CD4-positive, alpha-beta T cell treated with Interleukin-17A for 1 hour (primary cell): ENCODE results near the gene PRSS53.

Experiments used
- DNase-seq: peaks from one replicate; pipeline ENCODE4 v3.0.0-alpha.2; 2020

PRSS53 gene

GRCh38 chr16:31077024-31077423, 11.7 kb downstream of the PRSS53 start:
- DNase-seq: no peak

DNA sequence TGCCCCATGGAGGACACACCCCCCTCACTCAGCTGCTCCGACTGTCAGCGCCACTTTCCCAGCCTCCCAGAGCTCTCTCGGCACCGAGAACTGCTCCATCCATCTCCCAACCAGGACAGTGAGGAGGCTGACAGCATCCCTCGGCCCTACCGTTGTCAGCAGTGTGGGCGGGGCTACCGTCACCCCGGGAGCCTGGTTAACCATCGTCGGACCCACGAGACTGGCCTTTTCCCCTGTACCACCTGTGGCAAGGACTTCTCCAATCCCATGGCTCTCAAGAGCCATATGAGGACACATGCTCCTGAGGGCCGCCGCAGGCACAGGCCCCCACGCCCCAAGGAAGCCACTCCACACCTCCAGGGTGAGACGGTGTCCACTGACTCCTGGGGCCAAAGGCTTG, 12.4 kb downstream of the PRSS53 start:
- DNase-seq: no peak

DNA sequence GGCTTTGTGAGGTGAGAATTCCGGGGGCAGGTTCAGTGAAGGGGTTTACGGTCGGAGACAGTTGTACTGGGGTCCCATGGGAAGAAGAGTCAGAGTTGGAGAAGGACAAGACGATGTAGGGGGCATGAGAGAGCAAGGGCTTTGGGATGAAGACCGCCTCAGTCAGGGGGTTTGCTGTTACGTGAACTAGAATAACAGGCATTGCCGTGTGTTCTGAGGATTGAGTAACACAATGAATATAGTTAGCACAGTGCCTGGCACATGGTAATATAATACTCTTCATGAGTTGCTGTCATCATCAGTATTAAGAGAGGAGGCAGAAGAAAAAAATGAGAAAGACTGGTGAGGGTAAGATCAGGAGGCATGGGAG, 13.9 kb downstream of the PRSS53 start:
- no peak for DNase-seq

- DNase-seq: peak; percentile 99
These were observed 14.6 kb downstream of the PRSS53 start, which contains the start of the genes ZNF646 and ZNF668 for GRCh38 chr16:31073970-31074813. Gene ZNF646 (plus strand): TSS chr16:31074422. CDS start chr16:31076325, 1,903 bp downstream. Gene ZNF668 (minus strand): TSS chr16:31074240. CDS start chr16:31064459, 9,781 bp downstream.

GRCh38 chr16:31073142-31073969, 15.4 kb downstream of the PRSS53 start:
- peak; percentile 87 for DNase-seq

GRCh38 chr16:31072540-31073141, 16.1 kb downstream of the PRSS53 start:
- peak; percentile 42 for DNase-seq

- no peak for DNase-seq
These were observed 16.9 kb downstream of the PRSS53 start for GRCh38 chr16:31071861-31072260.

DNA sequence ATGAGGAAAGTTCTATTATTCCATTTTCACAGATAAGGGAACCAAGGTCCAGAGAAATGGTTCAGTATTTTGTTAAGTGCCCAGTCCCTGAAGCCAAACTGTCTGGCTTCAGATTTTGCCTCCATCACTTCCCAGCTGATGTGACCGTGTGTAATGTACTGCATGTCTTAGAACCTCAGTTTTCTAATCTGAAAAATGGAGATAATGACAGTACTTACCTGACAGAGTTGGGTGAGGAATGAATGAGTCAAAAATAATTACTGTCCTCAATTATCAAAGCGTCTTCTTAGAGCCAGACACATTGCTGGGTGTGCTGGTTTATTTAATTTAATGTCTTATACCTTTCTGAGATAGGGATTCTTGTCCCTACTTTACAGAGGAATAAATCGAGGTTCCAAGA, 21.4 kb downstream of the PRSS53 start:
- no peak for DNase-seq

GRCh38 chr16:31064882-31065461, 23.8 kb downstream of the PRSS53 start:
- DNase-seq: no peak

DNA sequence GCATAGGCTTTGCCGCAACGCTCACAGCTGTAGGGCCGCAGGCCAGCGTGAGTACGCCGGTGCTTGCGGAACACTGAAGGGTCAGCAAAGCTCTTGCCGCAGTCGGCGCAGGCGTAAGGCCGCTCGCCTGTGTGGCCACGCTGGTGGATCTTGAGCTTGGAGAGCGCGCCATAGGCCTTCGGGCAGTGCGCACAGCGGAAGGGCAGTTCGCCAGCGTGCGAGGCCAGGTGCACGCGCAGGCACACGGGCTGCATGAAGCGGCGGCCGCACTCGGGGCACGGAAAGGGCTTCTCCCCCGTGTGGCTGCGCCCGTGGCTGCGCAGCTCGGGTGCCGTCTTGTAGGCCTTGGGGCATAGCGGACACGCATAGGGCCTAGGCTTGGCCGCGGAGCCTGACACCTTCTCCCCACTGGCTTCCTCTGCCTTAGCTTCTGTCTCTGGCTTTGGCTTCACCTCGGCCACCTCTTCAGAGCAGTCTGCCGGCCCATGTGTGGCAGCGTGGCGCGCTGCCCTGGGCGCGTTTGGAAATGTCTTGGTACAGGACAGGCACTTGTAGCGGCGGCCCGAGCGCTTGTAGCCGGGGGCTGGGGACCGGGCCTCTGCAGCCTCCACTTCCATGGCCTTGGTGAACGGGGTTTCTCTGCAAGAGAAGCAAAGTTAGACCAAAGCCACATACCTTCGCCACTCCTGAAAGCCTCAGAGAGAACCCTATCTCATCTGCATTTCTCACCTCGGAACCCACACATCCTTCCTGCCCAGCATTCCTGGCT, 24.7 kb downstream of the PRSS53 start:
- DNase-seq: peak; percentile 43

DNA sequence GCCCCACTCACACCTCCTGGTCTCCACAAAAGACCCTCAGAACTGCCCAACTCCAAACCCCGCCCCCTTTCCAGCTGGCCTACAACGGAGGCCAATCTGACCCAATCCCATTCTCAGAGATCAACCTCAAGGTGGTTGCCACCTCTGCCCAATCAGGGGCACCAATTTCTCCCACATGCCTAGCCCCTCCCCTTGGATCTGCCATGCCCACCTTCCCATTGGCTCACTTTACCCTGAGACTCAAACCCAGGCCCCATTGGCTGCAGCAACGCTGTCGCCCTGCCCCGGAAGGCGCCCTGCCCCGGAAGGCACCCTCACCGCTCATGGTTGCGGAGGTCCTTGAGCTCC, 25.3 kb downstream of the PRSS53 start:
- DNase-seq: peak; percentile 3

- DNase-seq: no peak
These were observed 26.8 kb downstream of the PRSS53 start for GRCh38 chr16:31061813-31062440.

DNA sequence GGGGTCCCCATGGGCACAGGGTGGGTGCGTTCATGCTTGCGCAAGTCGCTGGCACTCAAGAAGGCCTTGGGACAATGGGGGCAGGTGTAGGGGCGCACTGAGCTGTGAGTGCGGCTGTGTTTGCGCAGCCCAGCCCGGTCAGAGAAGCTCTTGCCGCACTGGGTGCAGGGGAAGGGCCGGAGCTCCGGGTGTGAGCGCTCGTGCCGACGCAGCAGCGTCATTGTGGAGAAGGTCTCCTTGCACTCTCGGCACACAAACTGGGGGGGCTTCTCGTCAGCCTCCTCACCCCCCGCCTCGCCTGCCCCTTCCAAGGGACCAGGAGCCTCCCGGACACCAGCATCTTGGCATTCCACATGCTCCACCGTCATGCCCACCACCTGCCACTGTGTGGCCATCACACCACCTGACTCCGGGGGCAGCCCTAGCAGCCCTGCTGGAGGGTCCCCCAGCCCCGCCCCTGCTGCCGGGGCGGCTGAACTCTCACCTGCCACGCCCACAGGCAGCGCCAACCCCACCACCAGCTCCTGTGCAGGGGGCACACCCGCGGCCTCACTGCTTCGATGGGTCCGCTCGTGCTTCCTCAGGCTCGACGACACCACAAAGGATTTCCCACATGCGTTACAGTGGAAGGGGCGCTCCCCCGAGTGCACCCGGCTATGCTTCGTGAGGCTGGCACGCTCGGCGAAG, 27.5 kb downstream of the PRSS53 start:
- no peak for DNase-seq

DNA sequence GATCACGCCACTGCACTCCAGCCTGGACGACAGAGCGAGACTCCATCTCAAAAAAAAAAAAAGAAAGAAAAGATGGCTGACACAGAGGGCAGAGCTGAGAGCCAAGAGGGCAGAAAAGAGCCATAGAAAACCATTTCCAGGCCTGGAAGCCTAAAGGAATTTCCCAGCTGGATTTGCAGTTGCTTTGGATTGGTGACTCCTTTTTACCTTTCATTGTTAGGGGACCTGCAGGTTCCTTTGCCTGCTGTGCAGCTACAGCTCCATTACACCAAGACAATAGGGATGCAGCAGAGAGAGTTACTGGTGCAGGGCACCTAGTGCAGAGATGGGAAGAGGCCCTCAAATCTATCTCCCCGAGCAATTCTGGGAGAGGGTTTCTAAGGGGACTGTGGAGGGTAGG, 33.1 kb downstream of the PRSS53 start:
- no peak for DNase-seq

DNA sequence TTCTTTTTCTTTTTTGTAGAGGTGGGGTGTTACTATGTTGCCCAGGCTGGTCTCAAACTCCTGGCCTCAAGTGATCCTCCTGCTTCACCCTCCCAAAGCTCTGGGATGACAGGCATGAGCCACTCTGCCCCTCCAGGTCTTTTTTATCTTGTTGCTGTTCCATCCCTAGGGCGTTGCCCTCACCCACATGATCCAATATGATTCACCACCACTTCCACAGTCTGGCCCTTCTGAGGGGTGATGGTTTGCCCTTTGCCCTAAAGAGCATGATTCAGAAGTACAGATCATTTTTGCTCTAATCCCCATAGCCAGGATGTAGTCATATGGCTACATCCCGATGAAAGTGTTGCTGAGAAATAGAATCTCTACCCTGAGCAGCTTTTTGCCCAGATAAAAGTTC, 36.6 kb downstream of the PRSS53 start:
- DNase-seq: no peak

DNA sequence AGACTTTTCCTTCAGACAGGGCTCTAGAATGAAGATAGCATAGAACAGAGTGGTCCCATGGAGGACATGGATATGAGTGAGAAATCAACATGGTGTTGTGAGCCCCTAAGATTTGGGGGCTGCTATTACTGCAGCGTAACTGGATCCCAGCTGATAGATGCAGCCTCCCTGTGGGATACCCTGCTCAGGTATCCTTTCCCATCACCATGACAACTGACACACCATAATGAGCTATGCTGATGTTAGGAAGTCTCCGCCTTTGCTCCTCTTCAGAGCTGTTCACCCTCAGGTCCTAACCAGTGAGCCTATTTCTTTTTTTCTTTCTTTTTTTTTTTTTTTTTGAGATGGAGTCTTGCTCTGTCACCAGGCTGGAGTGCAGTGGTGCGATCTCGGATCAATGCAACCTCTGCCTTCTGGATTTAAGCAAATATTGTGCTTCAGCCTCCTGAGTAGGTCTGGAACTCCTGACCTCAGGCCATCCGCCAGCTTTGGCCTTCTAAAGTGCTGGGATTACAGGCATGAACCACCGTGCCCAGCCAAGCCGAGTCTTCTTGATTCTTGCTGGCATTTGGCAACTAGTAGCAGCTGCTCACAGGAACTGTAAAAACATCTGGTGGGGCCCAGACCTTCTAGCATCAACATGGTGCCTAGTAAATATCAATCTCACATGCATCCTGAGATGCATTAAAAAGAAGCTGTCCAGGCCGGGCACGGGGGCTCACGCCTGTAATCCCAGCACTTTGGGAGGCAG, 38.3 kb downstream of the PRSS53 start:
- no peak for DNase-seq

DNA sequence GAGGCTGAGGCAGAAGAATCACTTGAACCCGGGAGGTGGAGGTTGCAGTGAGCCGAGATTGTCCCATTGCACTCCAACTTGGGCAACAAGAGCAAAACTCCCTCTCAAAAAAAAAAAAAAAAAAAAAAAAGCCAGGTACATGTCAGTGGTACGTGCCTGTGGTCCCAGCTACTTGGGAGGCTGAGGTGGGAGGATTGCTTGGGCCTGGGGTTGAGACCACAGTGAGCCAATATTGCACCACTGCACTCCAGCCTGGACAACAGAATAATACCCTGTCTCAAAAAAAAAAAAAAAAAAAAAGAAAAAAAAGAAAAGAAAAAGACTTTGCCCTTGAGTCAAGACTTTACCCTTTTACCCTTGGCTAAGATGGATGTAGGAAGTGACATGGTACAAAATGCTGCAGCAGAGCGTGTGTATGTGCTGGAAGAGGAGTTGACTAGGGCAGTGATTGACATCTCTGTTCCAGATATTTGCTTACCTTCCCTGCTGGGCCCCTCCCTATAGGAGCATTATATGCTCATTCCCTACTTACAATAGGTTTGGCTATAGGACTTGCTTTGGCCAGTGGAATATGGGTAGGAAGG, 44.8 kb downstream of the PRSS53 start:
- DNase-seq: no peak

GRCh38 chr16:31043352-31043751, 45.4 kb downstream of the PRSS53 start:
- DNase-seq: no peak

DNA sequence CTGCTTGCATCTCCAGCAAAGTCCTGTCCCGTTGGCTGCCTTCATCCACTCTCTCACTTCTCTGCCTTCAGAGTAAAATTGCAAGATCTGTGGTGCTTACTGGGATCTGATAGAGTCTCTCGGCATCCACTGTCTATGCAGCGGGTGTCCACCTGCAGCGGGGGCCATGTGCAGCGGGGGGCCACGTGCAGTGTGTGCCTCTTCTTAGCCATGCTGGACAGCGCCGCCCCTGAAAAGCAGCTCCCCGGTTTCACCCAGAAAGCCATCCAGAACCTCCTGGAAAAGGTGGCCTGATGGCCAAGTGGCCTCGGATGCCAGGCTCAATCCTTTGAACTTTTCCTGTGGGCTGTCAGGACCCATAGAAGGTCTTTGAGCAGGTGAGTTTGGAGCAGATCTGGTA, 45.9 kb downstream of the PRSS53 start:
- no peak for DNase-seq

- DNase-seq: no peak
These were observed 49.8 kb downstream of the PRSS53 start for GRCh38 chr16:31038993-31039392.
